Panc1 (cell line): ENCODE measurements around the gene CETP. TPM values are rescaled to one million over a fixed set of nuclear protein-coding genes. Genes with fewer than 3 reads are reported as not detected.

Experiments
- ATAC-seq: fragments of 200-7000 bp; cut with Tn5 transposase; 2 replicates; pipeline ENCODE4 v1.9.1; 2020; ENCODE audit warnings: mild to moderate bottlenecking, moderate library complexity
- BruUV-seq: library from RNA; stranded (reverse); fragments of 400-500 nt; replicated peaks from 2 replicates; lab custom pipeline; 2021; lab: Mats Ljungman, UMichigan
- CTCF ChIA-PET: fragments of 300-600 bp; sonication (Branson Sonifier 250); formaldehyde crosslinking; loops from one replicate; lab custom pipeline; 2022; ENCODE audit warnings: antibody characterized with exemption; lab: Charles Lee
- POLR2A ChIA-PET: fragments of 300-600 bp; sonication (Branson Sonifier 250); formaldehyde crosslinking; loops from one replicate; lab custom pipeline; 2022; ENCODE audit warnings: antibody characterized with exemption; lab: Charles Lee
- DNase-seq: peaks from one replicate; pipeline ENCODE4 v3.0.0-alpha.2; 2010; ENCODE audit warnings: low read depth, low spot score
- H3K27ac ChIP-seq: 2 replicates; pipeline ENCODE4 v1.5.1; 2011; ENCODE audit warnings: mild to moderate bottlenecking, low read length, inconsistent platforms
- H3K27me3 ChIP-seq: fragments of 200-500 bp; sonication (Bioruptor generic); 2 replicates; pipeline ENCODE4 v1.6.0; 2014; ENCODE audit warnings: low read length, inconsistent platforms; ENCODE audit not compliant: control insufficient read depth, insufficient read depth
- H3K36me3 ChIP-seq: fragments of 200-500 bp; sonication (Bioruptor generic); 2 replicates; pipeline ENCODE4 v1.5.1; 2014; ENCODE audit warnings: inconsistent platforms, mild to moderate bottlenecking, low read length, moderate library complexity; ENCODE audit not compliant: control insufficient read depth, insufficient read depth
- H3K4me1 ChIP-seq: 2 replicates; pipeline ENCODE4 v1.5.1; 2011; ENCODE audit warnings: inconsistent platforms, mild to moderate bottlenecking, low read length, moderate library complexity; ENCODE audit not compliant: control insufficient read depth, insufficient read depth
- H3K4me3 ChIP-seq, 2 experiments: 2 replicates each; pipeline ENCODE4 v1.5.1; 2011 to 2012; ENCODE audit warnings: low read depth in 2 of 2, low read length in 2 of 2, mild to moderate bottlenecking in 2 of 2, inconsistent platforms in 1 of 2, moderate library complexity in 1 of 2
- H3K9me3 ChIP-seq: fragments of 200-500 bp; sonication (Bioruptor generic); 2 replicates; pipeline ENCODE4 v1.5.1; 2014; ENCODE audit warnings: low read depth, mild to moderate bottlenecking, inconsistent platforms, low read length, moderate library complexity; ENCODE audit not compliant: control insufficient read depth, insufficient read depth
- POLR2AphosphoS5 ChIP-seq: IDR thresholded peaks from 2 replicates; pipeline ENCODE4 v1.6.1; 2012; ENCODE audit warnings: mild to moderate bottlenecking, low read depth, low read length, moderate library complexity
- SIN3A ChIP-seq: IDR thresholded peaks from 2 replicates; pipeline ENCODE4 v1.6.1; 2012; ENCODE audit warnings: low read depth, mild to moderate bottlenecking, low read length, moderate library complexity, borderline replicate concordance; ENCODE audit not compliant: insufficient read depth
- TCF7L2 ChIP-seq: IDR thresholded peaks from 2 replicates; pipeline ENCODE4 v1.6.1; 2011; ENCODE audit warnings: mild to moderate bottlenecking, low read depth, low read length, inconsistent platforms
- in situ Hi-C: cut with HindIII; loops from 2 replicates; pipeline ENCODE4 v1.10.0; 2016; ENCODE audit warnings: low sequenced_read_pairs, low pct_unique_long_range_greater_than_20kb
- intact Hi-C: fragments of 100-400 bp; cut with micrococcal nuclease; formaldehyde crosslinking; loops from one replicate; pipeline ENCODE4 v1.10.0; 2022; ENCODE audit not compliant: unreplicated experiment
- total RNA-seq: library from RNA; stranded (reverse); gene quantifications from one replicate; pipeline ENCODE4 v1.2.1, GENCODE V29; 2021; ENCODE audit not compliant: unreplicated experiment
- TF ChIP-seq, protein P1 (sequence below), 2 experiments: IDR thresholded peaks; 2 replicates each; pipeline ENCODE4 v1.6.1; 2011 to 2012; ENCODE audit warnings: low read depth in 2 of 2, control low read depth in 1 of 2, low read length in 1 of 2, mild to moderate bottlenecking in 1 of 2, moderate library complexity in 1 of 2; ENCODE audit not compliant: insufficient read depth in 1 of 2
- TF ChIP-seq, protein P2 (sequence below): fragments of 450-650 bp; IDR thresholded peaks from 2 replicates; pipeline ENCODE4 v1.5.1; 2017; ENCODE audit warnings: mild to moderate bottlenecking

CETP gene
- total RNA-seq, 1 experiment from 2014 or later = not detected

DNA sequence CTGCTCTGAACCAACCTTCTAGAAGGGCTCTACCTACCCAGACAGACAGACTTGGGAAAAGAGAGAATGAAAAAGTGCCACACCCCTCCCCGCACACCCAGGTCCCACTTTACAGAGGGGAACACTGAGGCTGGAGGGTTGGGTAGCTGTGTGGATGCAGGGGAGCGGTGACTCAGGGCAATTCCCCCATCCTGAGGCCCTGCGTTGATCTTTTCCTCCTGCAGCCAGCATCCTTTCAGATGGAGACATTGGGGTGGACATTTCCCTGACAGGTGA lies 10.0 kb downstream of the CETP start:
- ChIA-PET CTCF (interaction anchor here (0.7 kb wide), 1 partner anchor 121 kb away, joined by 3 read pairs; the partner anchor contains the start of gene CPNE2), POLR2A (no interaction called here)
- no peak for ATAC-seq
- Histone ChIP-seq H3K4me3 (no peak overlapping the region), H3K9me3 (no peaks in the 10 kb centered on the region), H3K27ac (no peak overlapping the region), H3K36me3 (no peaks in the 10 kb centered on the region), H3K27me3 (no peaks in the 10 kb centered on the region), H3K4me1 (no peaks in the 10 kb centered on the region)
- DNase-seq = no peak
- TF ChIP-seq, protein P1, sequence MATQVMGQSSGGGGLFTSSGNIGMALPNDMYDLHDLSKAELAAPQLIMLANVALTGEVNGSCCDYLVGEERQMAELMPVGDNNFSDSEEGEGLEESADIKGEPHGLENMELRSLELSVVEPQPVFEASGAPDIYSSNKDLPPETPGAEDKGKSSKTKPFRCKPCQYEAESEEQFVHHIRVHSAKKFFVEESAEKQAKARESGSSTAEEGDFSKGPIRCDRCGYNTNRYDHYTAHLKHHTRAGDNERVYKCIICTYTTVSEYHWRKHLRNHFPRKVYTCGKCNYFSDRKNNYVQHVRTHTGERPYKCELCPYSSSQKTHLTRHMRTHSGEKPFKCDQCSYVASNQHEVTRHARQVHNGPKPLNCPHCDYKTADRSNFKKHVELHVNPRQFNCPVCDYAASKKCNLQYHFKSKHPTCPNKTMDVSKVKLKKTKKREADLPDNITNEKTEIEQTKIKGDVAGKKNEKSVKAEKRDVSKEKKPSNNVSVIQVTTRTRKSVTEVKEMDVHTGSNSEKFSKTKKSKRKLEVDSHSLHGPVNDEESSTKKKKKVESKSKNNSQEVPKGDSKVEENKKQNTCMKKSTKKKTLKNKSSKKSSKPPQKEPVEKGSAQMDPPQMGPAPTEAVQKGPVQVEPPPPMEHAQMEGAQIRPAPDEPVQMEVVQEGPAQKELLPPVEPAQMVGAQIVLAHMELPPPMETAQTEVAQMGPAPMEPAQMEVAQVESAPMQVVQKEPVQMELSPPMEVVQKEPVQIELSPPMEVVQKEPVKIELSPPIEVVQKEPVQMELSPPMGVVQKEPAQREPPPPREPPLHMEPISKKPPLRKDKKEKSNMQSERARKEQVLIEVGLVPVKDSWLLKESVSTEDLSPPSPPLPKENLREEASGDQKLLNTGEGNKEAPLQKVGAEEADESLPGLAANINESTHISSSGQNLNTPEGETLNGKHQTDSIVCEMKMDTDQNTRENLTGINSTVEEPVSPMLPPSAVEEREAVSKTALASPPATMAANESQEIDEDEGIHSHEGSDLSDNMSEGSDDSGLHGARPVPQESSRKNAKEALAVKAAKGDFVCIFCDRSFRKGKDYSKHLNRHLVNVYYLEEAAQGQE (IDR thresholded peaks at IDR 0.05; ENCODE audit: insufficient read depth in 1 of 2, low read depth in 2 of 2, low read length in 1 of 2) = no peak
- TF ChIP-seq, protein P2, sequence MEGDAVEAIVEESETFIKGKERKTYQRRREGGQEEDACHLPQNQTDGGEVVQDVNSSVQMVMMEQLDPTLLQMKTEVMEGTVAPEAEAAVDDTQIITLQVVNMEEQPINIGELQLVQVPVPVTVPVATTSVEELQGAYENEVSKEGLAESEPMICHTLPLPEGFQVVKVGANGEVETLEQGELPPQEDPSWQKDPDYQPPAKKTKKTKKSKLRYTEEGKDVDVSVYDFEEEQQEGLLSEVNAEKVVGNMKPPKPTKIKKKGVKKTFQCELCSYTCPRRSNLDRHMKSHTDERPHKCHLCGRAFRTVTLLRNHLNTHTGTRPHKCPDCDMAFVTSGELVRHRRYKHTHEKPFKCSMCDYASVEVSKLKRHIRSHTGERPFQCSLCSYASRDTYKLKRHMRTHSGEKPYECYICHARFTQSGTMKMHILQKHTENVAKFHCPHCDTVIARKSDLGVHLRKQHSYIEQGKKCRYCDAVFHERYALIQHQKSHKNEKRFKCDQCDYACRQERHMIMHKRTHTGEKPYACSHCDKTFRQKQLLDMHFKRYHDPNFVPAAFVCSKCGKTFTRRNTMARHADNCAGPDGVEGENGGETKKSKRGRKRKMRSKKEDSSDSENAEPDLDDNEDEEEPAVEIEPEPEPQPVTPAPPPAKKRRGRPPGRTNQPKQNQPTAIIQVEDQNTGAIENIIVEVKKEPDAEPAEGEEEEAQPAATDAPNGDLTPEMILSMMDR = no peak
- no peak for TF ChIP-seq SIN3A
- BruUV-seq = no TSS peak
- in situ Hi-C loops = no loop called here
- intact Hi-C loops = no loop called here

DNA sequence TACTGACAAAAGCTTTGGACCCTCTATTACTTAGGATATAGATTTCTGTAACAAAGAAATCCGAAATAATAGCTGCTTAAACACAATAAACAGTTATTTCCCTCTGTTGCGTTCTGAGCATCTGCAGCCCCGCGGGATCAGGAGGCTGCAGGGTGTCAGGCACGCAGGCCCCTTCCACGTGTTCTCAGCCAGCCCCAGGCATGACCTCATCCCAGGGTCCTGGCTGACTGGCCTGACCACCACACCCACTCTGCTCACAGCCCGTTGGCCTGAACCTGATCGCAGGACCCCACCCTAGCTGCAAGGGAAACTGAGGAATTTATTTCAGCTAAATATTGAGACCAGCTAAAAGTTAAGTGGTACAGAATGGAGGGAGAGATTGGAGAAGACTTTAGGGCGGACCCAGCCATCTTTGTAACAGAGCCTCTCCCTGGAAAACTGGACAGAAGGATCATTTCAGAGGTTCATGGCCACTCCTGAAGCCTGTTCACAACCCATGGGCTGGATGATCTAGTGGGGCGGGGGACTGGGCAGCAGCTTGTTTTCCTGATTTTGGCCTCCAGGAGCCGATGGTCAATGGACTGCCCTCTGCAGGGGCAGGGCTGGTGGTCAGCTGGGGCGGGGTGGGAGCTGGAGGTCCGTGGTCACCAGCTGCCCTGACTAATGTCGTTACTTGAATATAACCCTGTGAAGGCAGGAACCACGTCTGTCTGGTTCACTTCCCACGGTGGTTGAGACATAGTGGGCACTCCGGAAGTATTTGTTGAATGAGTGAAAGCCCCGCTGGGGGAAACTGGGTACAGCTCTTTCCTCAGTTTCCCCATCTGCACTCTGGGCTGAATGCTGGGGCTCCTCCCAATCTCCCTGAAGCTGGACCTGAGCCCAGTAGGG lies 10.9 kb downstream of the CETP start:
- in situ Hi-C loops = no loop called here
- Histone ChIP-seq H3K27ac (no peak overlapping the region), H3K4me1 (no peaks in the 10 kb centered on the region), H3K36me3 (no peaks in the 10 kb centered on the region), H3K4me3 (no peak overlapping the region), H3K27me3 (no peaks in the 10 kb centered on the region), H3K9me3 (no peaks in the 10 kb centered on the region)
- DNase-seq (no peak), ATAC-seq (no peak)
- intact Hi-C loops = no loop called here
- ChIA-PET POLR2A (interaction anchor here (0.6 kb wide), 1 partner anchor 50 kb away, joined by 3 read pairs; no protein-coding TSS in a partner anchor), CTCF (interaction anchor here (0.7 kb wide), 2 partner anchors 120 to 763 kb away, joined by 3 read pairs; partner anchors contain the start of genes CPNE2 and KATNB1)
- no peak for TF ChIP-seq TCF7L2
- TF ChIP-seq, protein P1 (IDR thresholded peaks at IDR 0.05; ENCODE audit: insufficient read depth in 1 of 2, low read depth in 2 of 2, low read length in 1 of 2) = no peak
- no peak for TF ChIP-seq POLR2AphosphoS5
- TF ChIP-seq SIN3A = no peak
- TF ChIP-seq, protein P2 = no peak
- no TSS peak for BruUV-seq
